HCT116 (cell line): ENCODE measurements around the gene STIL.

Source experiments
- CEBPB ChIP-seq: IDR thresholded peaks from 2 replicates; pipeline ENCODE4 v1.6.1; 2012; ENCODE audit warnings: low read depth
- EGR1 ChIP-seq: IDR thresholded peaks from 2 replicates; pipeline ENCODE4 v1.6.1; 2012; ENCODE audit warnings: low read depth
- EZH2 ChIP-seq: fragments of 200-600 bp; sonication (generic); IDR thresholded peaks from 2 replicates; pipeline ENCODE4 v1.6.1; 2017; ENCODE audit warnings: antibody characterized with exemption, mixed run types
- POLR2A ChIP-seq: IDR thresholded peaks from 2 replicates; pipeline ENCODE4 v1.7.0; 2011; ENCODE audit warnings: borderline replicate concordance; ENCODE audit not compliant: insufficient read depth, insufficient read length; ENCODE audit errors: extremely low read depth
- POLR2AphosphoS5 ChIP-seq: IDR thresholded peaks from 2 replicates; pipeline ENCODE4 v1.6.1; 2011; ENCODE audit warnings: mild to moderate bottlenecking, low read depth, low read length, moderate library complexity
- RAD21 ChIP-seq: IDR thresholded peaks from 2 replicates; pipeline ENCODE4 v1.6.1; 2012; ENCODE audit warnings: low read depth, mild to moderate bottlenecking
- REST ChIP-seq: IDR thresholded peaks from 2 replicates; pipeline ENCODE4 v1.6.1; 2012; ENCODE audit warnings: low read depth
- SIN3A ChIP-seq: IDR thresholded peaks from 2 replicates; pipeline ENCODE4 v1.6.1; 2012; ENCODE audit warnings: low read depth
- SP1 ChIP-seq: IDR thresholded peaks from 2 replicates; pipeline ENCODE4 v1.6.1; 2012; ENCODE audit warnings: low read depth
- SRF ChIP-seq: IDR thresholded peaks from 2 replicates; pipeline ENCODE4 v1.6.1; 2012; ENCODE audit warnings: low read depth
- ZBTB33 ChIP-seq: IDR thresholded peaks from 2 replicates; pipeline ENCODE4 v1.6.1; 2011; ENCODE audit warnings: mild to moderate bottlenecking, low read length, moderate library complexity; ENCODE audit not compliant: insufficient replicate concordance; ENCODE audit errors: extremely low read depth
- TF ChIP-seq, protein P1 (sequence below), 3 experiments: fragments of 200-600 bp in 1 of 3; sonication (generic) in 1 of 3; IDR thresholded peaks in 2 of 3; conservative IDR thresholded peaks in 1 of 3; 2 replicates each; pipeline ENCODE4 v1.5.1; 2012 to 2017; ENCODE audit warnings: low read depth in 2 of 3, low read length in 2 of 3, antibody characterized with exemption in 1 of 3, borderline replicate concordance in 1 of 3, control low read depth in 1 of 3, mild to moderate bottlenecking in 1 of 3, mixed read lengths in 1 of 3, mixed run types in 1 of 3, moderate library complexity in 1 of 3; ENCODE audit not compliant: insufficient read depth in 1 of 3
- TF ChIP-seq, protein P2 (sequence below): IDR thresholded peaks from 2 replicates; pipeline ENCODE4 v1.6.1; 2012
- TF ChIP-seq, protein P3 (sequence below): IDR thresholded peaks from 2 replicates; pipeline ENCODE4 v1.6.1; 2012

- TF ChIP-seq POLR2A (no peak), EZH2 (no peak), CEBPB (no peak), EGR1 (no peak), ZBTB33 (no peak), SIN3A (no peak), POLR2AphosphoS5 (no peak), SRF (no peak), RAD21 (no peak), SP1 (no peak), REST (no peak)
- TF ChIP-seq, protein P1, sequence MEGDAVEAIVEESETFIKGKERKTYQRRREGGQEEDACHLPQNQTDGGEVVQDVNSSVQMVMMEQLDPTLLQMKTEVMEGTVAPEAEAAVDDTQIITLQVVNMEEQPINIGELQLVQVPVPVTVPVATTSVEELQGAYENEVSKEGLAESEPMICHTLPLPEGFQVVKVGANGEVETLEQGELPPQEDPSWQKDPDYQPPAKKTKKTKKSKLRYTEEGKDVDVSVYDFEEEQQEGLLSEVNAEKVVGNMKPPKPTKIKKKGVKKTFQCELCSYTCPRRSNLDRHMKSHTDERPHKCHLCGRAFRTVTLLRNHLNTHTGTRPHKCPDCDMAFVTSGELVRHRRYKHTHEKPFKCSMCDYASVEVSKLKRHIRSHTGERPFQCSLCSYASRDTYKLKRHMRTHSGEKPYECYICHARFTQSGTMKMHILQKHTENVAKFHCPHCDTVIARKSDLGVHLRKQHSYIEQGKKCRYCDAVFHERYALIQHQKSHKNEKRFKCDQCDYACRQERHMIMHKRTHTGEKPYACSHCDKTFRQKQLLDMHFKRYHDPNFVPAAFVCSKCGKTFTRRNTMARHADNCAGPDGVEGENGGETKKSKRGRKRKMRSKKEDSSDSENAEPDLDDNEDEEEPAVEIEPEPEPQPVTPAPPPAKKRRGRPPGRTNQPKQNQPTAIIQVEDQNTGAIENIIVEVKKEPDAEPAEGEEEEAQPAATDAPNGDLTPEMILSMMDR (IDR thresholded peaks at IDR 0.05 in 2 of 3, conservative IDR thresholded peaks at IDR 0.05 in 1 of 3; ENCODE audit: borderline replicate concordance in 1 of 3, insufficient read depth in 1 of 3, low read depth in 2 of 3, low read length in 2 of 3) = no peak
- TF ChIP-seq, protein P2, sequence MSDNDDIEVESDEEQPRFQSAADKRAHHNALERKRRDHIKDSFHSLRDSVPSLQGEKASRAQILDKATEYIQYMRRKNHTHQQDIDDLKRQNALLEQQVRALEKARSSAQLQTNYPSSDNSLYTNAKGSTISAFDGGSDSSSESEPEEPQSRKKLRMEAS = no peak
- TF ChIP-seq, protein P3, sequence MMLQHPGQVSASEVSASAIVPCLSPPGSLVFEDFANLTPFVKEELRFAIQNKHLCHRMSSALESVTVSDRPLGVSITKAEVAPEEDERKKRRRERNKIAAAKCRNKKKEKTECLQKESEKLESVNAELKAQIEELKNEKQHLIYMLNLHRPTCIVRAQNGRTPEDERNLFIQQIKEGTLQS = no peak
These were observed 10.7 kb upstream of the STIL start for GRCh38 chr1:47324682-47325081.
